Smooth muscle cell (in vitro differentiated cells): ENCODE data around the gene TSC22D4. TPM values are rescaled to one million over a fixed set of nuclear protein-coding genes. Genes with fewer than 3 reads are reported as not detected.

Experiments
- DNase-seq: peaks from one replicate; lab custom pipeline; 2025; ENCODE audit not compliant: unreplicated experiment; lab: John Stamatoyannopoulos, UW
- H2AFZ ChIP-seq: fragments of 200-600 bp; sonication (generic); 2 replicates; pipeline ENCODE4 v1.6.0; 2016; ENCODE audit warnings: antibody characterized with exemption, low read depth, mild to moderate bottlenecking
- H3F3A ChIP-seq: fragments of 200-600 bp; sonication (generic); 2 replicates; pipeline ENCODE4 v1.6.0; 2017; ENCODE audit warnings: antibody characterized with exemption, low read depth
- H3K27ac ChIP-seq: fragments of 200-600 bp; sonication (generic); 2 replicates; pipeline ENCODE4 v1.5.1; 2016; ENCODE audit warnings: low read depth, mild to moderate bottlenecking
- H3K27me3 ChIP-seq: fragments of 200-600 bp; sonication (generic); 2 replicates; pipeline ENCODE4 v1.6.1; 2016; ENCODE audit warnings: low read depth, mild to moderate bottlenecking
- H3K36me3 ChIP-seq: fragments of 200-600 bp; sonication (generic); 2 replicates; pipeline ENCODE4 v1.5.1; 2016; ENCODE audit warnings: low read depth
- H3K4me1 ChIP-seq: fragments of 200-600 bp; sonication (generic); 2 replicates; pipeline ENCODE4 v1.5.1; 2016; ENCODE audit warnings: low read depth
- H3K4me2 ChIP-seq: fragments of 200-600 bp; sonication (generic); 2 replicates; pipeline ENCODE4 v1.6.0; 2016; ENCODE audit warnings: mild to moderate bottlenecking
- H3K4me3 ChIP-seq: fragments of 200-600 bp; sonication (generic); 2 replicates; pipeline ENCODE4 v1.5.1; 2016; ENCODE audit warnings: mild to moderate bottlenecking
- H3K79me2 ChIP-seq: fragments of 200-600 bp; sonication (generic); 2 replicates; pipeline ENCODE4 v1.6.0; 2016; ENCODE audit warnings: low read depth, mild to moderate bottlenecking
- H3K9ac ChIP-seq: fragments of 200-600 bp; sonication (generic); 2 replicates; pipeline ENCODE4 v1.6.0; 2016; ENCODE audit warnings: low read depth
- H3K9me3 ChIP-seq: fragments of 200-600 bp; sonication (generic); replicated peaks from 2 replicates; pipeline ENCODE4 v1.5.1; 2016; ENCODE audit warnings: low read depth
- H4K20me1 ChIP-seq: fragments of 200-600 bp; sonication (generic); 2 replicates; pipeline ENCODE4 v1.6.0; 2016; ENCODE audit warnings: low read depth
- WGBS: methylation state at CpG from one replicate; pipeline ENCODE4 v1.1.7; 2016; ENCODE audit warnings: low lambda C conversion rate; 5-methylcytosine and 5-hydroxymethylcytosine counted together
- polyA plus RNA-seq: library from polyadenylated mRNA; unstranded; fragments of >200 nt; fragmentation: Nextera tagmentation; extraction: Ambion mirVana; gene quantifications from 2 replicates; pipeline ENCODE4 v1.2.1, GENCODE V29; 2016
- total RNA-seq: library from RNA; depleted of rRNA; stranded (reverse); fragments of >200 nt; gene quantifications from 2 replicates; pipeline ENCODE4 v1.2.3, GENCODE V29; 2014
- TF ChIP-seq, protein P1 (sequence below): fragments of 200-600 bp; sonication (generic); IDR thresholded peaks from 2 replicates; pipeline ENCODE4 v1.5.1; 2017; ENCODE audit warnings: borderline replicate concordance, mild to moderate bottlenecking, antibody characterized with exemption; ENCODE audit not compliant: insufficient read depth, poor library complexity, severe bottlenecking

Gene TSC22D4
- total and polyA plus RNA-seq, 2 experiments from 2014 or later = 20.0 to 51.1 TPM

DNA sequence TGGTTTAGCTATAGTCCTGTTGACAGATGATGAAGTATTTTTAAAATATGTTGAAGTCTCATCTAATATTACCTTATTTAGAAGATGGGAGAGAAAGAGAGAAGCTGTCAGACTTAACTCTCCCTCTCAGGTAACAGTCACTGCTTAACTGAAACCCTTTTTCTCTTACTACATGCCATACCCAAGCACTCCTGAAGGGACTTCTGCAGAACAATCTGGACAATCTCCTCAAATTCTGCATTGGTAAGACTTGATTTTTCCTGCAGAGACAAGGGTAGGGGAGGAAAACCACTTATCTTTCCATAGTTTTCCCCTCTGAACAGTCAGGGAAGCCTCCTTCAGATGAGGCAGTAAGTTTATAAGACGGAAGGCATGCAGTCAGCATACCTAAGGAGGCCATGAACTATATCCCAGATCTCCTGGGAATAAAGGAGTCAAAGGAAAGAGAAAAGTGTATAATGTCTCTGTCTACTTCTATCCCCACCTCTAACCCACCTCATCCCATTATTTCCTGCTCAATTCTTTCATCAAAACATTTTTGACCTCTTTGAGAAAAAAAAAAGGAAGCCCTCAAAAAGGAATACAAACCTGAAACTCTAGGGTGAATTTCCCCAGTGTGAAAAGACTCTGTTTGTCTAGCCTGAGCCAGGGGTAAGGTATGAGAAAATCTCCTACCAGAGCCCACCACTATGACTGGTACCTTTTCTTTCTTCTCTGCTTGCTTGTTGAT lies 59.9 kb downstream of the TSC22D4 start:
- H3K27ac ChIP-seq = no peak overlapping the region
- peaks cover 2% of the 10 kb centered on the region for H3K27me3 ChIP-seq
- H3K4me2 ChIP-seq = no peak overlapping the region
- no peaks in the 10 kb centered on the region for H4K20me1 ChIP-seq
- H3K4me3 ChIP-seq = no peak overlapping the region
- DNase-seq = no peak
- TF ChIP-seq, protein P1, sequence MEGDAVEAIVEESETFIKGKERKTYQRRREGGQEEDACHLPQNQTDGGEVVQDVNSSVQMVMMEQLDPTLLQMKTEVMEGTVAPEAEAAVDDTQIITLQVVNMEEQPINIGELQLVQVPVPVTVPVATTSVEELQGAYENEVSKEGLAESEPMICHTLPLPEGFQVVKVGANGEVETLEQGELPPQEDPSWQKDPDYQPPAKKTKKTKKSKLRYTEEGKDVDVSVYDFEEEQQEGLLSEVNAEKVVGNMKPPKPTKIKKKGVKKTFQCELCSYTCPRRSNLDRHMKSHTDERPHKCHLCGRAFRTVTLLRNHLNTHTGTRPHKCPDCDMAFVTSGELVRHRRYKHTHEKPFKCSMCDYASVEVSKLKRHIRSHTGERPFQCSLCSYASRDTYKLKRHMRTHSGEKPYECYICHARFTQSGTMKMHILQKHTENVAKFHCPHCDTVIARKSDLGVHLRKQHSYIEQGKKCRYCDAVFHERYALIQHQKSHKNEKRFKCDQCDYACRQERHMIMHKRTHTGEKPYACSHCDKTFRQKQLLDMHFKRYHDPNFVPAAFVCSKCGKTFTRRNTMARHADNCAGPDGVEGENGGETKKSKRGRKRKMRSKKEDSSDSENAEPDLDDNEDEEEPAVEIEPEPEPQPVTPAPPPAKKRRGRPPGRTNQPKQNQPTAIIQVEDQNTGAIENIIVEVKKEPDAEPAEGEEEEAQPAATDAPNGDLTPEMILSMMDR = no peak
- 75% methylated on average over 1 of the region's 1 CpG for WGBS
- no peaks in the 10 kb centered on the region for H3K9me3 ChIP-seq
- H3F3A ChIP-seq = no peaks in the 10 kb centered on the region
- H3K9ac ChIP-seq = no peak overlapping the region
- no peaks in the 10 kb centered on the region for H3K79me2 ChIP-seq
- H3K4me1 ChIP-seq = no peaks in the 10 kb centered on the region
- no peak overlapping the region for H2AFZ ChIP-seq
- H3K36me3 ChIP-seq = no peaks in the 10 kb centered on the region

Other genes with a start within 250 kb of the TSC22D4 start
- not detected in 2 replicates for gene SPDYE3, start 171.5 kb downstream of the TSC22D4 start, total RNA-seq
- gene SPDYE3, start 171.5 kb downstream of the TSC22D4 start, polyA plus RNA-seq = 1.8 and 3.4 TPM in 2 replicates
- 12.0 TPM in 2 replicates for gene PILRB, start 121.1 kb downstream of the TSC22D4 start, total RNA-seq
- 10.1 and 14.5 TPM in 2 replicates for gene PILRB, start 121.1 kb downstream of the TSC22D4 start, polyA plus RNA-seq
- gene PILRA, start 105.7 kb downstream of the TSC22D4 start, total RNA-seq = 1.3 and 1.4 TPM in 2 replicates
- 1.8 and 2.0 TPM in 2 replicates for gene PILRA, start 105.7 kb downstream of the TSC22D4 start, polyA plus RNA-seq
- 0.27 and 5.3 TPM in 2 replicates for gene ZCWPW1, start 50.5 kb downstream of the TSC22D4 start, total RNA-seq
- 3.8 and 3.9 TPM in 2 replicates for gene ZCWPW1, start 50.5 kb downstream of the TSC22D4 start, polyA plus RNA-seq
- 19.7 and 20.3 TPM in 2 replicates for gene MEPCE, start 49.4 kb downstream of the TSC22D4 start, total RNA-seq
- 14.8 and 14.9 TPM in 2 replicates for gene MEPCE, start 49.4 kb downstream of the TSC22D4 start, polyA plus RNA-seq
- gene PPP1R35, start 42.7 kb downstream of the TSC22D4 start, total RNA-seq = 12.5 and 21.5 TPM in 2 replicates
- 41.6 and 46.0 TPM in 2 replicates for gene PPP1R35, start 42.7 kb downstream of the TSC22D4 start, polyA plus RNA-seq
- gene SPACDR, start 15.0 kb downstream of the TSC22D4 start, total RNA-seq = not detected in 2 replicates
- 0.58 and 2.2 TPM in 2 replicates for gene SPACDR, start 15.0 kb downstream of the TSC22D4 start, polyA plus RNA-seq
- 1.6 and 2.3 TPM in 2 replicates for gene NYAP1, start 4.7 kb upstream of the TSC22D4 start, total RNA-seq
- 0.07 TPM in 1 of 2 replicates, not detected in the other for gene NYAP1, start 4.7 kb upstream of the TSC22D4 start, polyA plus RNA-seq
- 2.7 TPM in 2 replicates for gene AGFG2, start 60.0 kb upstream of the TSC22D4 start, total RNA-seq
- 4.0 and 8.4 TPM in 2 replicates for gene AGFG2, start 60.0 kb upstream of the TSC22D4 start, polyA plus RNA-seq
- not detected in 2 replicates for gene SAP25, start 94.7 kb upstream of the TSC22D4 start, total RNA-seq
- 1.9 and 2.6 TPM in 2 replicates for gene SAP25, start 94.7 kb upstream of the TSC22D4 start, polyA plus RNA-seq
- 31.9 and 48.2 TPM in 2 replicates for gene LRCH4, start 106.9 kb upstream of the TSC22D4 start, total RNA-seq
- gene LRCH4, start 106.9 kb upstream of the TSC22D4 start, polyA plus RNA-seq = 58.5 and 68.2 TPM in 2 replicates
- 0.22 and 0.67 TPM in 2 replicates for gene FBXO24, start 107.1 kb upstream of the TSC22D4 start, total RNA-seq
- gene FBXO24, start 107.1 kb upstream of the TSC22D4 start, polyA plus RNA-seq = 0.61 and 1.2 TPM in 2 replicates
- gene PCOLCE, start 123.1 kb upstream of the TSC22D4 start, total RNA-seq = 169 TPM in 2 replicates
- gene PCOLCE, start 123.1 kb upstream of the TSC22D4 start, polyA plus RNA-seq = 526 and 754 TPM in 2 replicates
- 10.5 and 12.1 TPM in 2 replicates for gene MOSPD3, start 133.3 kb upstream of the TSC22D4 start, total RNA-seq
- gene MOSPD3, start 133.3 kb upstream of the TSC22D4 start, polyA plus RNA-seq = 46.9 and 47.8 TPM in 2 replicates
- 1.8 and 1.9 TPM in 2 replicates for gene TFR2, start 162.3 kb upstream of the TSC22D4 start, total RNA-seq
- gene TFR2, start 162.3 kb upstream of the TSC22D4 start, polyA plus RNA-seq = 3.2 TPM in 2 replicates
- gene ACTL6B, start 177.2 kb upstream of the TSC22D4 start, total RNA-seq = not detected in 2 replicates
- not detected in 2 replicates for gene ACTL6B, start 177.2 kb upstream of the TSC22D4 start, polyA plus RNA-seq
- 90.7 and 91.7 TPM in 2 replicates for gene GNB2, start 194.5 kb upstream of the TSC22D4 start, total RNA-seq
- gene GNB2, start 194.5 kb upstream of the TSC22D4 start, polyA plus RNA-seq = 219 and 238 TPM in 2 replicates
- gene GIGYF1, start 215.0 kb upstream of the TSC22D4 start, total RNA-seq = 10.7 and 13.1 TPM in 2 replicates
- gene GIGYF1, start 215.0 kb upstream of the TSC22D4 start, polyA plus RNA-seq = 8.5 and 11.8 TPM in 2 replicates
- gene POP7, start 226.9 kb upstream of the TSC22D4 start, total RNA-seq = 19.5 and 19.6 TPM in 2 replicates
- 58.7 and 62.3 TPM in 2 replicates for gene POP7, start 226.9 kb upstream of the TSC22D4 start, polyA plus RNA-seq
- gene EPO, start 241.3 kb upstream of the TSC22D4 start, total RNA-seq = not detected in 2 replicates
- not detected in 2 replicates for gene EPO, start 241.3 kb upstream of the TSC22D4 start, polyA plus RNA-seq